ENCODE results near the gene PHC3.
A peak's percentile ranks its signal among the peaks of the same experiment; 100 is the strongest.

PHC3 gene, protein sequence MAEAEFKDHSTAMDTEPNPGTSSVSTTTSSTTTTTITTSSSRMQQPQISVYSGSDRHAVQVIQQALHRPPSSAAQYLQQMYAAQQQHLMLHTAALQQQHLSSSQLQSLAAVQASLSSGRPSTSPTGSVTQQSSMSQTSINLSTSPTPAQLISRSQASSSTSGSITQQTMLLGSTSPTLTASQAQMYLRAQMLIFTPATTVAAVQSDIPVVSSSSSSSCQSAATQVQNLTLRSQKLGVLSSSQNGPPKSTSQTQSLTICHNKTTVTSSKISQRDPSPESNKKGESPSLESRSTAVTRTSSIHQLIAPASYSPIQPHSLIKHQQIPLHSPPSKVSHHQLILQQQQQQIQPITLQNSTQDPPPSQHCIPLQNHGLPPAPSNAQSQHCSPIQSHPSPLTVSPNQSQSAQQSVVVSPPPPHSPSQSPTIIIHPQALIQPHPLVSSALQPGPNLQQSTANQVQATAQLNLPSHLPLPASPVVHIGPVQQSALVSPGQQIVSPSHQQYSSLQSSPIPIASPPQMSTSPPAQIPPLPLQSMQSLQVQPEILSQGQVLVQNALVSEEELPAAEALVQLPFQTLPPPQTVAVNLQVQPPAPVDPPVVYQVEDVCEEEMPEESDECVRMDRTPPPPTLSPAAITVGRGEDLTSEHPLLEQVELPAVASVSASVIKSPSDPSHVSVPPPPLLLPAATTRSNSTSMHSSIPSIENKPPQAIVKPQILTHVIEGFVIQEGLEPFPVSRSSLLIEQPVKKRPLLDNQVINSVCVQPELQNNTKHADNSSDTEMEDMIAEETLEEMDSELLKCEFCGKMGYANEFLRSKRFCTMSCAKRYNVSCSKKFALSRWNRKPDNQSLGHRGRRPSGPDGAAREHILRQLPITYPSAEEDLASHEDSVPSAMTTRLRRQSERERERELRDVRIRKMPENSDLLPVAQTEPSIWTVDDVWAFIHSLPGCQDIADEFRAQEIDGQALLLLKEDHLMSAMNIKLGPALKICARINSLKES

DNA sequence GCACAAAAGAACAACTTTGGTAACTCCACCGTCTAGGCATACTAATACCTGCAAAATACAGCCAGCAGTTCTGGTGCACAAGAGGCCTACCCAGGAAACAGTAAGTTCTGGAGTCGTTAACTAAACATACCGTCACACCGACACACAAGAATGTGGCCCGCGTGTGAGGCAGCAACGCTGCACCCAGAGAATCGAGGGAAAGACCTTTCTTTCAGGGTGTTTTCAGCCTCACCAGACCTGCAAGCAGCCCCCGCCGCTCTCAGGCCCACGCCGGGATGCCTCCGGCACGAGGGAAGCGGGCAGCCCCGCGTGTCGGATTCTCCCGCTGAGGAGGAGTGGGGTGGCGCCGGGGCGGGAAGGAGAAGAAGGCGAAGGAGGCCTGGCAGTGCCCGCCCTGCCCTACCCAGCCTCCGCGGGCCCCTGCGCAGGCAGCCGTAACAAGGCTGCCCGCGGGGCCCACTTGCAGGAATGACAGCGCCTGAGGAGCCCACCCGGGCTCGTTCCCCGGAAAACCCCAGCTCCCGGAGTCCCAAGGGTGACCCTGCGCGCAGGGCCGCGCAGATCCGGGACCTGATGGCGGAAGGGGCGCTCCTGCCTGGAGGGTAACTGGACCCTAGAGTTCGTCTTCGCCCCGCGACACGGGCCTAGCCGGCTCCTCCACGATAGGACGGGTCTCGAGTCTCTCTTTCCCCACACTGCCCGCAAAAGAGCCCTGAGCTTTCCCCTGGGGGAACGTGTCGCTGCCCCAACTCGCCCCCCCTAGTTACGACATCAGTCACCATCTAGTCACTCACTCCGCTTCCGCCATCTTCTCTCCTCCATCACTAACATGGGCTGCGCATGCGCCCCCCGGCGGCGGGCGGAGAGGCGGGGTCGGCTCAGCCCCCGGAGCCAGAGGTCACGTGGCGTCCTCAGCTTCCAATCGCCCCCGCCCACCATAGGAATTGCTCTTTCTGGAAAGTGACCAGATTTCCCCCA is at the start of gene PHC3:
PHC3 (minus strand) TSS at position 826 of the 978 bp plus-strand sequence; CDS start at position 808, 18 bp downstream.
- DNase-seq (ENCODE audit: extremely low spot score) = peak; percentile 98
- TF ChIP-seq L3MBTL2 (conservative IDR thresholded peaks at IDR 0.05) = peak; percentile 69
- no peak for TF ChIP-seq FOXK2 (IDR thresholded peaks at IDR 0.05)
- POLR2A ChIA-PET = interaction anchor here (1.4 to 1.5 kb wide), 2 partner anchors 41 to 176 kb away, joined by 3 to 7 read pairs; partner anchors contain the start of genes PRKCI and SKIL
- CTCF ChIA-PET = no interaction called here

DNA sequence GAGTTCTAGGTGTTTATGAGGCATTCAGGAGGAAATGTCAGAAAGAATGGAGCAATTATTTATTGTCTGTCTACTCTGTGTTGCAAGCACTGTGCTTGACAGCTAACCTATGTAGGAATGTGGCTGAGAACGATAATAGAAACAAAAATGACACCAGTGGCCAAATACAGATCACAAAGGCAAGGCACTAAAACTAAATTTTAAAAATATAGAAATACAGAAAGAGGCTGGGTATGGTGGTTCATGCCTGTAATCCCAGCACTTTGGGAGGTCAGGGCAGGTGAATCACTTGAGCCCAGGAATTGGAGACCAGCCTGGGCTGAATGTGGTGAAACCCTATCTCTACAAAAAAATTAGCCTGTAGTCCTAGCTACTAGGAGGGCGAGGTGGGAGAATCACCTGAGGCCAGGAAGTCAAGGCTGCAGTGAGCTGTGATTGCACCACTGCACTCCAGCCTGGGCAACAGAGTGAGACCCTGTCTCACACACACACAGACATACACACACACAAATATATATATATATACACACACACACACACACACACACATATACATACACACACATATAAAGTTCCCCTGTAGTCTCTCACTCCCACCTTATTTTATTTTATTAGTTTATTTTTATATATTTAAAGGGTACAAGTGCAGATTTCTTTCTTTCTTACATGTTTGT is 46.7 kb upstream of the PHC3 start:
- POLR2A ChIA-PET = no interaction called here
- DNase-seq (ENCODE audit: extremely low spot score) = no peak
- TF ChIP-seq SP1 (IDR thresholded peaks at IDR 0.05) (no peak), ARNT (IDR thresholded peaks at IDR 0.05) (no peak), LEF1 (IDR thresholded peaks at IDR 0.05; ENCODE audit: borderline replicate concordance) (no peak), ZNF384 (IDR thresholded peaks at IDR 0.05) (no peak), CTBP1 (IDR thresholded peaks at IDR 0.05; ENCODE audit: borderline replicate concordance) (no peak), TARDBP (IDR thresholded peaks at IDR 0.05) (no peak), ELF4 (IDR thresholded peaks at IDR 0.05) (no peak), FOXA1 (IDR thresholded peaks at IDR 0.05) (no peak), L3MBTL2 (conservative IDR thresholded peaks at IDR 0.05) (no peak), NFRKB (IDR thresholded peaks at IDR 0.05) (no peak), FOXK2 (IDR thresholded peaks at IDR 0.05) (no peak), BHLHE40 (IDR thresholded peaks at IDR 0.05; ENCODE audit: borderline replicate concordance) (no peak), SUZ12 (IDR thresholded peaks at IDR 0.05) (no peak), HDGF (IDR thresholded peaks at IDR 0.05; ENCODE audit: borderline replicate concordance) (no peak)
- TF ChIP-seq, protein P1, sequence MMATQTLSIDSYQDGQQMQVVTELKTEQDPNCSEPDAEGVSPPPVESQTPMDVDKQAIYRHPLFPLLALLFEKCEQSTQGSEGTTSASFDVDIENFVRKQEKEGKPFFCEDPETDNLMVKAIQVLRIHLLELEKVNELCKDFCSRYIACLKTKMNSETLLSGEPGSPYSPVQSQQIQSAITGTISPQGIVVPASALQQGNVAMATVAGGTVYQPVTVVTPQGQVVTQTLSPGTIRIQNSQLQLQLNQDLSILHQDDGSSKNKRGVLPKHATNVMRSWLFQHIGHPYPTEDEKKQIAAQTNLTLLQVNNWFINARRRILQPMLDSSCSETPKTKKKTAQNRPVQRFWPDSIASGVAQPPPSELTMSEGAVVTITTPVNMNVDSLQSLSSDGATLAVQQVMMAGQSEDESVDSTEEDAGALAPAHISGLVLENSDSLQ (IDR thresholded peaks at IDR 0.05) = no peak
- CTCF ChIA-PET = no interaction called here

DNA sequence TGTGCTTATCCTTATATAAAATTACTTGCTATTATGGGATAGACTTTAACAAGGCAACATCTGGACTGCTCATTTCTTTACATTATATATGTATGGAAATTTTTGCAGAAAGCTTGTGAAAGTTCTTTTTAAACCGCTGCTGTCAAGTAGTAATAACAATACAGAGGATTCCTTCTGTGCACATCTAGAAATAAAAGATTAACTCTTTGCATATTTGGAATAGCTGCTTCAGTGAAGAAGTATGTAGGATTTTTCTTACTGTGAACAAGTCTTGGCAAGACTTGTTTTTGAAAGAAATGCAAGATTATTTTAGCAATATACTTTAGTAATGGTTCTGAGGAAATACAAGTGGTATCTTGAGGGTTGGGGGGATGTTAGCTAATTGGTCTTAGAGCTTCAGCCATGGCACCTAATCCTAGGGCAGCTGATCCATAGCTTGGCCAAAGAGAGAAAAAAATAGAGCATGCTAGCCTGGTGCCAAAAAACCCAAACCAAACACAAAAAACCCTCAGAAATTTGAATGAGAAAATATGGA is 45.0 kb upstream of the PHC3 start:
- DNase-seq (ENCODE audit: extremely low spot score) = no peak
- CTCF ChIA-PET = interaction anchor here (0.6 kb wide), 1 partner anchor 29 kb away, joined by 3 read pairs; no protein-coding TSS in a partner anchor
- POLR2A ChIA-PET = no interaction called here
- TF ChIP-seq TARDBP (IDR thresholded peaks at IDR 0.05) = no peak
- TF ChIP-seq CTBP1 (IDR thresholded peaks at IDR 0.05; ENCODE audit: borderline replicate concordance) = no peak
- no peak for TF ChIP-seq ZNF384 (IDR thresholded peaks at IDR 0.05)
- TF ChIP-seq BHLHE40 (IDR thresholded peaks at IDR 0.05; ENCODE audit: borderline replicate concordance) = no peak
- no peak for TF ChIP-seq FOXA1 (IDR thresholded peaks at IDR 0.05)

DNA sequence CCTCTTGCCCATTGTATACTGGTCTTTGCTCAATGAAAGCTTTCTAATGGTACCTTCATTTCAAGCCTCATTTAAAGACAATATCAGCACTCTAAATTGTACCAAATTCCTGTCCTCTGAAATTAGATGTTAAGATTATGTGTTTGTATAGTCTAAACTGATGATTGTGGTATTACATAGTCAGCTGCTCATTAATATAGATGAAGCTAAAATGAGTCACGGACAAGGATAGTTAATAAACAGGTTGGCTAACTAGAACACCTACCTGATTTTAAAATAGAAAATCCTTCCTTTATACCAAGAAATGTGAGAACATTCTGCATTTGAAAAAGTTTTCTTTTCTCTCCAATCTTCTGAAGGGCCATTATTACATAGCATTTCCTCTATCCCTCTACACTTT is 43.6 kb upstream of the PHC3 start:
- DNase-seq (ENCODE audit: extremely low spot score) = no peak
- POLR2A ChIA-PET = no interaction called here
- TF ChIP-seq CTBP1 (IDR thresholded peaks at IDR 0.05; ENCODE audit: borderline replicate concordance) (no peak), NFRKB (IDR thresholded peaks at IDR 0.05) (no peak), TARDBP (IDR thresholded peaks at IDR 0.05) (no peak), FOXK2 (IDR thresholded peaks at IDR 0.05) (no peak), ZNF384 (IDR thresholded peaks at IDR 0.05) (no peak), ELF4 (IDR thresholded peaks at IDR 0.05) (no peak), BHLHE40 (IDR thresholded peaks at IDR 0.05; ENCODE audit: borderline replicate concordance) (no peak), FOXA1 (IDR thresholded peaks at IDR 0.05) (no peak), ARNT (IDR thresholded peaks at IDR 0.05) (no peak), SP1 (IDR thresholded peaks at IDR 0.05) (no peak), LEF1 (IDR thresholded peaks at IDR 0.05; ENCODE audit: borderline replicate concordance) (no peak), HDGF (IDR thresholded peaks at IDR 0.05; ENCODE audit: borderline replicate concordance) (no peak), SUZ12 (IDR thresholded peaks at IDR 0.05) (no peak), FOXM1 (IDR thresholded peaks at IDR 0.05; ENCODE audit: borderline replicate concordance) (no peak), L3MBTL2 (conservative IDR thresholded peaks at IDR 0.05) (no peak)
- TF ChIP-seq, protein P1 (IDR thresholded peaks at IDR 0.05) = no peak
- CTCF ChIA-PET = interaction anchor here (0.7 kb wide), 1 partner anchor 66 kb away, joined by 3 read pairs; no protein-coding TSS in a partner anchor
